ENCODE measurements around the gene C12orf57.

The C12orf57 gene, protein sequence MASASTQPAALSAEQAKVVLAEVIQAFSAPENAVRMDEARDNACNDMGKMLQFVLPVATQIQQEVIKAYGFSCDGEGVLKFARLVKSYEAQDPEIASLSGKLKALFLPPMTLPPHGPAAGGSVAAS

DNA sequence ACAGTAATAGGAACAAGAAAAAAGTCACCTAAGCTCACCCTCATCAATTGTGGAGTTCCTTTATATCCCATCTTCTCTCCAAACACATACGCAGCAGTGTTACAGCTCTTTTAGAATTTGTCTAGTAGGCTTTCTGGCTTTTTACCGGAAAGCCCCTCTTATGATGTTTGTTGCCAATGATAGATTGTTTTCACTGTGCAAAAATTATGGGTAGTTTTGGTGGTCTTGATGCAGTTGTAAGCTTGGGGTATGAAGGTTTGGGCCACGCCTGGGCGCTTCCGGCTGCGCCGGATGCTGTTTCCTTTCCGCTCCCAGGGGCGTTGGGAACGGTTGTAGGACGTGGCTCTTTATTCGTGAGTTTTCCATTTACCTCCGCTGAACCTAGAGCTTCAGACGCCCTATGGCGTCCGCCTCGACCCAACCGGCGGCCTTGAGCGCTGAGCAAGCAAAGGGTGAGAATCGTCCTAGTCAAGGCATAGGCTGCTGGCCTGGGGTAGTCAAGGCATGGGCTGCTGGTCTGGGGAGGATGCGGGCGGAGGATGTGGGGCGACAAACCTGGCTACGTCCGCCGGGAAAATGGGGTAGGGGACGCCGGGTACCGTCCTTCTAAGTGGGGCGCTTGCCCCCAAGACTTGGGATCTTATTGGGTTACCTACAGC, at the start of gene C12orf57, which contains the start of gene RNU7-1:
C12orf57 (plus strand) TSS at position 301 of the 659 bp plus-strand sequence; CDS start at position 401, 100 bp downstream.
RNU7-1 (plus strand) TSS at position 95 of the 659 bp plus-strand sequence.
- CTCF ChIA-PET: interaction anchor here (0.6 to 4.8 kb wide), 18 partner anchors 11 to 178 kb away, joined by 3 to 47 read pairs (median 4); partner anchors contain the start of genes C1R and PTMS
- TF ChIP-seq ARNT (IDR thresholded peaks at IDR 0.05) (peak; percentile 84), ZNF384 (IDR thresholded peaks at IDR 0.05) (no peak), TARDBP (IDR thresholded peaks at IDR 0.05) (0 out of 2 replicates have a peak, but pooled peaks have one; percentile 39), FOXK2 (IDR thresholded peaks at IDR 0.05) (peak; percentile 95; the same call in 1 of the 2 replicates), LEF1 (IDR thresholded peaks at IDR 0.05; ENCODE audit: borderline replicate concordance) (peak; percentile 82; the same call in 1 of the 2 replicates), FOXA1 (IDR thresholded peaks at IDR 0.05) (no peak), CTBP1 (IDR thresholded peaks at IDR 0.05; ENCODE audit: borderline replicate concordance) (peak; percentile 71), ELF4 (IDR thresholded peaks at IDR 0.05) (peak; percentile 100), FOXM1 (IDR thresholded peaks at IDR 0.05; ENCODE audit: borderline replicate concordance) (0 out of 2 replicates have a peak, but pooled peaks have one; percentile 53), SUZ12 (IDR thresholded peaks at IDR 0.05) (no peak), BHLHE40 (IDR thresholded peaks at IDR 0.05; ENCODE audit: borderline replicate concordance) (peak; percentile 74), NFRKB (IDR thresholded peaks at IDR 0.05) (peak; percentile 95)
- TF ChIP-seq, protein P1, sequence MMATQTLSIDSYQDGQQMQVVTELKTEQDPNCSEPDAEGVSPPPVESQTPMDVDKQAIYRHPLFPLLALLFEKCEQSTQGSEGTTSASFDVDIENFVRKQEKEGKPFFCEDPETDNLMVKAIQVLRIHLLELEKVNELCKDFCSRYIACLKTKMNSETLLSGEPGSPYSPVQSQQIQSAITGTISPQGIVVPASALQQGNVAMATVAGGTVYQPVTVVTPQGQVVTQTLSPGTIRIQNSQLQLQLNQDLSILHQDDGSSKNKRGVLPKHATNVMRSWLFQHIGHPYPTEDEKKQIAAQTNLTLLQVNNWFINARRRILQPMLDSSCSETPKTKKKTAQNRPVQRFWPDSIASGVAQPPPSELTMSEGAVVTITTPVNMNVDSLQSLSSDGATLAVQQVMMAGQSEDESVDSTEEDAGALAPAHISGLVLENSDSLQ (IDR thresholded peaks at IDR 0.05): no peak
- DNase-seq (ENCODE audit: extremely low spot score): peak; percentile 70
- POLR2A ChIA-PET: interaction anchor here (0.6 to 8.4 kb wide), 70 partner anchors 9 to 451 kb away, joined by 3 to 450 read pairs (median 5); partner anchors contain the start of genes ATN1, C1RL, CDCA3 and CLSTN3

DNA sequence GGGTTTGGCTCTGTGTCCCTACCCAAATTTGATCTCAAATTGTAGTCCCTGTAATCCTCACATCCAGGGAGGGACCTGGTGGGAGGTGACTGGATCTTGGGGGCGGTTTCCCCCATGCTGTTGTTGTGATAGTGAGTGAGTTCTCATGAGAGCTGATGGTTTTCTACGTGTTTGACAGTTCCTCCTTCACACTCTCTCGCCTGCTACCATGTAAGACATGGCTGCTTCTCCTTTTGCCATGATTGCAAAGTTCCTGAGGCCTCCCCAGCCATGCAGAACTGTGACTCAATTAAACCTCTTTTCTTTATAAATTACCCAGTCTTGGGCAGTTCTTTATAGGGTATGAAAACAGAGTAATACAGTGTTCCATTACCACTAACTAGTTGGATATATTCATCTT, 49.5 kb upstream of the C12orf57 start:
- no peak for DNase-seq (ENCODE audit: extremely low spot score)
- POLR2A ChIA-PET: interaction anchor here (1.0 kb wide), 1 partner anchor 49 kb away, joined by 4 read pairs; the partner anchor contains the start of genes C12orf57 and RNU7-1
- CTCF ChIA-PET: no interaction called here
- TF ChIP-seq FOXM1 (IDR thresholded peaks at IDR 0.05; ENCODE audit: borderline replicate concordance): no peak
- TF ChIP-seq, protein P1 (IDR thresholded peaks at IDR 0.05): no peak
- TF ChIP-seq FOXK2 (IDR thresholded peaks at IDR 0.05): no peak
- no peak for TF ChIP-seq ZNF384 (IDR thresholded peaks at IDR 0.05)
- no peak for TF ChIP-seq BHLHE40 (IDR thresholded peaks at IDR 0.05; ENCODE audit: borderline replicate concordance)
- no peak for TF ChIP-seq L3MBTL2 (conservative IDR thresholded peaks at IDR 0.05)
- no peak for TF ChIP-seq ELF4 (IDR thresholded peaks at IDR 0.05)

DNA sequence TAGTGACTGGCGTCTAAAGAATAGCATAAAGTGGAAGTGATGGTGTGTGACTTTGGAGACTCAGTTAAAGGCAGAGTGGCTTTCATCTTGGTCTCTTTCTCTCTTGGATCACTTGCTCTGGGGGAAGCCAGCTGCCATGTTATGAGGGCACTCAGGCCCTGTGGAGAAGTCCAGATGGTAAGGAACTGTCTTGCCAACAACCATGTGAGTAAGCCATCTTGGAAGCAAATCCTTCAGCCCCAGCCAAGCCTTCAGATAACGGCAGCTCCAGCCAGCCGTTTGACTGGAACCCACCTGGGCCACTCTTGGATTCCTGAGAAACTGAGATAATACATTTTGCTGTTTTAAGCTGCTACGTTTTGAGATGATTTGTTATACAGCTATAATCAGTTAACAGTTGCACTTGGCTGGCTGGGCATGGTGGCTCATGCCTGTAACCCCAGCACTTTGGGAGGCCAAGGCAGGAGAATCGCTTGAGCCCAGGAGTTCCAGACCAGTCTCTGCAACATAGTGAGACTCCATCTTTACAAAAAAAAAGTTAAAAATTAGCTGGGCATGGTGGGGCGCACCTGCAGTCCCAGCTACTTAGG, 46.9 kb upstream of the C12orf57 start:
- no peak for DNase-seq (ENCODE audit: extremely low spot score)
- CTCF ChIA-PET: interaction anchor here (0.7 kb wide), 1 partner anchor 65 kb away, joined by 5 read pairs; no protein-coding TSS in a partner anchor
- POLR2A ChIA-PET: interaction anchor here (0.8 kb wide), 1 partner anchor 29 kb away, joined by 3 read pairs; no protein-coding TSS in a partner anchor
- TF ChIP-seq NFRKB (IDR thresholded peaks at IDR 0.05) (no peak), ELF4 (IDR thresholded peaks at IDR 0.05) (no peak), FOXA1 (IDR thresholded peaks at IDR 0.05) (no peak), CTBP1 (IDR thresholded peaks at IDR 0.05; ENCODE audit: borderline replicate concordance) (no peak)

DNA sequence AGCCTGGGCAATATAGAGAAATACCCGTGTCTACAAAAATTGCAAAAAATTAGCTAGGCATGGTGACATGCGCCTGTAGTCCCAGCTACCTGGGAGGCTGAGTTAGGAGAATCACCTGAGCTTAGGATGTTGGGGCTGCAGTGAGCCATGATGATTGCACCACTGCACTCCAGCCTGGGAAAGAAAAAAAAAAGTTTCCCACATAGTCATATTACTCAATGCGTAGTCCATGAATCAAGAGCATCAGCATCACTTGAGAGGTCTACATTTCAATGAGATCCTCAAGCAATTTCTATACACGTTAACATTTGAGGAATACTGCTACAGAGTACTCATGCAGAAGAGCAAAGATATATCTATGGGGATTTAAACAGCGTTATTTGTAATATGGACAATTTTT, 44.4 kb upstream of the C12orf57 start:
- TF ChIP-seq ZNF384 (IDR thresholded peaks at IDR 0.05): no peak
- no peak for TF ChIP-seq L3MBTL2 (conservative IDR thresholded peaks at IDR 0.05)
- TF ChIP-seq FOXM1 (IDR thresholded peaks at IDR 0.05; ENCODE audit: borderline replicate concordance): no peak
- TF ChIP-seq TARDBP (IDR thresholded peaks at IDR 0.05): no peak
- TF ChIP-seq SUZ12 (IDR thresholded peaks at IDR 0.05): no peak
- TF ChIP-seq BHLHE40 (IDR thresholded peaks at IDR 0.05; ENCODE audit: borderline replicate concordance): no peak
- no peak for TF ChIP-seq HDGF (IDR thresholded peaks at IDR 0.05; ENCODE audit: borderline replicate concordance)
- TF ChIP-seq, protein P1 (IDR thresholded peaks at IDR 0.05): no peak
- no peak for TF ChIP-seq FOXA1 (IDR thresholded peaks at IDR 0.05)
- no peak for TF ChIP-seq SP1 (IDR thresholded peaks at IDR 0.05)
- no peak for TF ChIP-seq NFRKB (IDR thresholded peaks at IDR 0.05)
- TF ChIP-seq FOXK2 (IDR thresholded peaks at IDR 0.05): no peak
- POLR2A ChIA-PET: interaction anchor here (1.7 to 1.8 kb wide), 2 partner anchors 26 to 48 kb away, joined by 4 to 7 read pairs; partner anchors contain the start of genes SPSB2 and USP5
- DNase-seq (ENCODE audit: extremely low spot score): no peak
- CTCF ChIA-PET: no interaction called here

DNA sequence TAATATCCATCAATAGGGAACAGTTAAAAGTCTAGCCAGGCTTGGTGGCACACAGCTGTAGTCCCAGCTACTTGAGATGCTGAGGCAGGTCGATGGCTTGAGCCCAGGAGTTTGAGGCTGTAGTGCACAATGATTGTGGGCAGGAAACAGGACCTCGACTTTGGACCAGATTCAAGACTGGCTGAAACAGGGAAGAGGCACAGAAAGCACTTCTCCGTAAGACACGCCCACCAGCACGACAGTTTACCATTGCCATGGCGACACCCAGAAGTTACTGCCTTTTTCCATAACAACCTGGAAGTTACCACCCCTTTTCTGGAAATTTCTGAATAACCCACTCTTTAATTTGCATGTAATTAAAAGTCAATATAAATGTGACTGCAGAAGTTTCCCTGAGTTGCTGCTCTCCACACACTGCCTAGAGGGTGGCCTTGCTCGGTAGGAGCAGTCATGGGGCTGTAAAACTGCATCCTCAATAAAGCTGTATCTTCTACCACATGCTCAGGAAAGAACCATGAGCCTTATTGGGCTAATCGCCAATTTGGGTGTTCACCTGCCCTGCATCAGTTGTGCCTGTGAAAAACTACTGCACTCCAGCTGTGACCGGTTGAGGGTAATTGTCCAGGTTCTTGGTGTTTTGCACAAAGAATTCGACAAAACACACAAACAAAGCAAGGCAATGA, 43.8 kb upstream of the C12orf57 start:
- TF ChIP-seq, protein P1 (IDR thresholded peaks at IDR 0.05): no peak
- TF ChIP-seq CTBP1 (IDR thresholded peaks at IDR 0.05; ENCODE audit: borderline replicate concordance) (no peak), BHLHE40 (IDR thresholded peaks at IDR 0.05; ENCODE audit: borderline replicate concordance) (no peak), ELF4 (IDR thresholded peaks at IDR 0.05) (no peak), LEF1 (IDR thresholded peaks at IDR 0.05; ENCODE audit: borderline replicate concordance) (no peak), SP1 (IDR thresholded peaks at IDR 0.05) (no peak)
- CTCF ChIA-PET: no interaction called here
- DNase-seq (ENCODE audit: extremely low spot score): no peak
- POLR2A ChIA-PET: interaction anchor here (1.0 to 1.8 kb wide), 4 partner anchors 9 to 48 kb away, joined by 3 to 7 read pairs (median 4); partner anchors contain the start of genes C12orf57, RNU7-1, SPSB2 and USP5

Data from HEK293T (cell line).